ENCODE data around the gene YWHAH. TPM values are rescaled to one million over a fixed set of nuclear protein-coding genes. Genes with fewer than 3 reads are reported as not detected.

Gene YWHAH
- total and polyA plus RNA-seq, 2 of the 4 experiments (the other 2 are of a cell fraction), result 147 to 173 TPM

DNA sequence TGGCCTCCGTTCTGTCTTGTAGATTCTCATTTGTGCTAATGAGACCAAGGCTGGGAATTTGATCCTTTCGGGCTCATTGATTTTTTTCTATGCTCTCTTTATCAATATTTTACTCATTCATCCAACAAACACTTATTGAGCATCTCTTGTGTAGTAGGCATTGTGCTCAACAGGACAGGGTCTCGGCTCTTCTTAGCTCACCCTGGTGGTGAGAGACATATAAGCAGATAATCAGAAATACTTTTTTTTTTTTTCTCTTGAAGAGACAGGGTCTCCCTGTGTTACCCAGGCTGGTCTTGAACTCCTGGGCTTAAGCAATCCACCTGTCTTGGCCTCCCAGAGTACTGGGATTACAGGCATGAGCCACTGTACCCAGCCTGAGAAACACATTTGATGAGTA is 50.7 kb downstream of the YWHAH start:
- BruUV-seq (replicated peaks), result no TSS peak
- no CpG with 5 or more reads among the region's 3 CpGs for WGBS, 2 experiments (ENCODE audit: extremely low coverage in 2 of 2, insufficient read length in 1 of 2)

More for the DNA sequence above, 50.7 kb downstream of the YWHAH start:
- Histone ChIP-seq H3K36me3 (ENCODE audit: control insufficient read depth, insufficient read depth, low read length) (no peaks in the 10 kb centered on the region), H3K27me3 (ENCODE audit: control insufficient read depth, insufficient read depth, low read length) (peaks cover 18% of the 10 kb centered on the region), H2BK20ac (ENCODE audit: low read depth, low read length) (no peak overlapping the region), H3K4me1 (ENCODE audit: control insufficient read depth, insufficient read depth, low read length) (no peaks in the 10 kb centered on the region), H3K9me1 (ENCODE audit: insufficient read depth, low read length) (no peaks in the 10 kb centered on the region), H4K5ac (ENCODE audit: low read depth, low read length) (no peak overlapping the region), H2BK5ac (ENCODE audit: low read depth, low read length, poor library complexity, severe bottlenecking) (no peak overlapping the region), H3K4me3 (ENCODE audit: insufficient read depth, low read depth, low read length) (no peak overlapping the region), H3K14ac (replicated peaks; ENCODE audit: low read depth, low read length) (no peak overlapping the region), H2BK15ac (ENCODE audit: low read depth, low read length) (no peak overlapping the region), H3K23ac (ENCODE audit: low read depth, low read length) (no peak overlapping the region), H2BK120ac (ENCODE audit: low read depth, low read length) (no peak overlapping the region), H4K20me1 (ENCODE audit: insufficient read depth, low read length) (no peaks in the 10 kb centered on the region), H2AFZ (replicated peaks; ENCODE audit: low read length, poor library complexity) (no peak overlapping the region), H2AK5ac (ENCODE audit: low read depth, low read length) (no peak overlapping the region), H3K56ac (ENCODE audit: extremely low read depth, insufficient read depth, low read length) (no peak overlapping the region), H3K9ac (ENCODE audit: low read depth, low read length) (no peak overlapping the region), H4K8ac (ENCODE audit: low read depth in 2 of 2, low read length in 2 of 2) (no peak overlapping the region), H3K79me1 (ENCODE audit: low read depth in 1 of 2, low read length in 2 of 2) (no peaks in the 10 kb centered on the region), H3K18ac (ENCODE audit: low read depth, low read length) (no peak overlapping the region), H3K4me2 (ENCODE audit: low read depth, low read length) (no peak overlapping the region), H4K91ac (ENCODE audit: insufficient read depth, low read depth, low read length) (no peak overlapping the region), H3K4ac (ENCODE audit: low read depth, low read length) (no peak overlapping the region), H2AK9ac (replicated peaks; ENCODE audit: low read depth, low read length, poor library complexity) (no peak overlapping the region), H3K27ac (ENCODE audit: insufficient read depth, low read length) (no peak overlapping the region), H3K9me3 (ENCODE audit: control insufficient read depth, insufficient read depth, low read length) (no peaks in the 10 kb centered on the region)
- DNase-seq (no peak), ATAC-seq (ENCODE audit: low read depth) (no peak)
- CTCF ChIA-PET, result interaction anchor here (0.6 to 0.7 kb wide), 2 partner anchors 48 to 1037 kb away, joined by 3 read pairs; partner anchors contain the start of gene SLC5A1
- dilution Hi-C loops (cut with HindIII; ENCODE audit: low sequenced_read_pairs, unreplicated experiment) (no loop called here), in situ Hi-C loops (cut with MboI; ENCODE audit: low sequenced_read_pairs) (no loop called here), intact Hi-C loops (cut with micrococcal nuclease) (no loop called here)
- TF ChIP-seq POLR2A (IDR thresholded peaks at IDR 0.05; ENCODE audit: low read depth, low read length) (no peak), MXI1 (IDR thresholded peaks at IDR 0.05; ENCODE audit: borderline replicate concordance, low read depth, low read length) (no peak), RFX5 (IDR thresholded peaks at IDR 0.05; ENCODE audit: low read depth, low read length) (no peak), CHD1 (IDR thresholded peaks at IDR 0.05; ENCODE audit: low read depth, low read length) (no peak), MAZ (IDR thresholded peaks at IDR 0.05; ENCODE audit: borderline replicate concordance, low read depth, low read length) (no peak), RCOR1 (IDR thresholded peaks at IDR 0.05; ENCODE audit: insufficient replicate concordance, low read length) (no peak)
- TF ChIP-seq, protein P1, sequence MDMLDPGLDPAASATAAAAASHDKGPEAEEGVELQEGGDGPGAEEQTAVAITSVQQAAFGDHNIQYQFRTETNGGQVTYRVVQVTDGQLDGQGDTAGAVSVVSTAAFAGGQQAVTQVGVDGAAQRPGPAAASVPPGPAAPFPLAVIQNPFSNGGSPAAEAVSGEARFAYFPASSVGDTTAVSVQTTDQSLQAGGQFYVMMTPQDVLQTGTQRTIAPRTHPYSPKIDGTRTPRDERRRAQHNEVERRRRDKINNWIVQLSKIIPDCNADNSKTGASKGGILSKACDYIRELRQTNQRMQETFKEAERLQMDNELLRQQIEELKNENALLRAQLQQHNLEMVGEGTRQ (IDR thresholded peaks at IDR 0.05; ENCODE audit: low read depth, low read length), result no peak
- TF ChIP-seq, protein P2, sequence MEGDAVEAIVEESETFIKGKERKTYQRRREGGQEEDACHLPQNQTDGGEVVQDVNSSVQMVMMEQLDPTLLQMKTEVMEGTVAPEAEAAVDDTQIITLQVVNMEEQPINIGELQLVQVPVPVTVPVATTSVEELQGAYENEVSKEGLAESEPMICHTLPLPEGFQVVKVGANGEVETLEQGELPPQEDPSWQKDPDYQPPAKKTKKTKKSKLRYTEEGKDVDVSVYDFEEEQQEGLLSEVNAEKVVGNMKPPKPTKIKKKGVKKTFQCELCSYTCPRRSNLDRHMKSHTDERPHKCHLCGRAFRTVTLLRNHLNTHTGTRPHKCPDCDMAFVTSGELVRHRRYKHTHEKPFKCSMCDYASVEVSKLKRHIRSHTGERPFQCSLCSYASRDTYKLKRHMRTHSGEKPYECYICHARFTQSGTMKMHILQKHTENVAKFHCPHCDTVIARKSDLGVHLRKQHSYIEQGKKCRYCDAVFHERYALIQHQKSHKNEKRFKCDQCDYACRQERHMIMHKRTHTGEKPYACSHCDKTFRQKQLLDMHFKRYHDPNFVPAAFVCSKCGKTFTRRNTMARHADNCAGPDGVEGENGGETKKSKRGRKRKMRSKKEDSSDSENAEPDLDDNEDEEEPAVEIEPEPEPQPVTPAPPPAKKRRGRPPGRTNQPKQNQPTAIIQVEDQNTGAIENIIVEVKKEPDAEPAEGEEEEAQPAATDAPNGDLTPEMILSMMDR (conservative IDR thresholded peaks at IDR 0.05; ENCODE audit: low read depth, low read length), result 0 out of 2 replicates have a peak, but pooled peaks have one; percentile 4
- POLR2A ChIA-PET (ENCODE audit: unreplicated experiment), result no interaction called here
